Measurements from ENCODE around the gene RELN.

RELN gene

GRCh38 chr7:103683348-103683747 is 306.1 kb downstream of the RELN start:
- Histone ChIP-seq H3K4me3 (ENCODE audit: low read depth, low read length) (no peak overlapping the region), H3K9me3 (ENCODE audit: control insufficient read depth, insufficient read depth, low read length) (no peaks in the 10 kb centered on the region), H3K9ac (ENCODE audit: low read depth, low read length) (no peak overlapping the region), H3K36me3 (ENCODE audit: control insufficient read depth, insufficient read depth, low read length) (no peaks in the 10 kb centered on the region), H3K27me3 (ENCODE audit: control insufficient read depth, insufficient read depth, low read length) (no peaks in the 10 kb centered on the region), H3K27ac (ENCODE audit: low read depth, low read length) (no peak overlapping the region), H3K4me1 (ENCODE audit: control insufficient read depth, insufficient read depth, low read length) (no peaks in the 10 kb centered on the region)

DNA sequence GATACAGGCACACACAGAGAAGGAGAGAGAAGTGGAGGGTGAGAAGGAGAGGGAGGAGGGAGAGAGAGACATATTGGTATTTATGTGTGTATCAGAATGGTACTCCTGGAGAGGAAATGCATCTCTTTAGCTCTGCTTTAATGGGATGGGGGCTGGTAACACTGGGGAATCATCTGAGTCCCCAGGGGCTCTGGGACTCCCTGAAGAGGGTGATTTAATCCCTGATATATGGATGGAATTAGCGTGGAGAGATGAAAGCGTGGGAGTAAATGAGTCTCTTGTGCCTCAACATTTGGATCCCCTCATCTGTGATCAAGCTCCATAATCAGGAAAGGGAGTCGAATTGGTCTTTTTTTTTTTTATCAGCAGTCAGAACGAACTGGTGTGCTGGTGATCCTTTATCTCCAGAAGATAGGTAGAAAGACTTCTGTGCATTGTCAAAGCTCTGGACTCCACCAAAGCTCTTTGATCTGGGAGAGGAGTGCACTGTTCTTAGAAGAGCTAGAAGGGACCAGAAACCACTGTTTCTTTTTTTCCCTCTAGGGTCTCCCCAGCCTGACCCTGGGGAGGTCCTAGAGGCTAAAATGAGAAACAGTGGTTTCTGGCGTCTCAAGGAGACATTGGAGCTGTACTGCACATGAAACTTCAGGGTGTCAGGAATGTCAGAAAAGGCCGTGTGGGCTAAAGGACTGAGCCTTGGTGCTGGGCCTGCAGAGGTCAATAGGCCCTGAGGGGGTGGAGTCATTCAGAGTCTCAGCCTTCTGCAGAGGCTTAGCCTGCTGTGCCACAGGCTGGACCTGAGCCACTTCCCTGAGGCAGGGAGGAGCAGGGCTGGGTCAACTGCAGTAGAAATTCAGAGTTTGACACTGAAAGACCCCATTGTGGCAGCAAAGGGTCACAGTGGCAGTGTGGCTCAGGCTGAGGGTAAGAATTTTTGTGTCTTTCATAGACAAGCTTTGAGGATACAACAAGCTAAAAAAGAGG is 309.0 kb downstream of the RELN start:
- no peak overlapping the region for H3K9ac ChIP-seq (ENCODE audit: low read depth, low read length)
- no peaks in the 10 kb centered on the region for H3K27me3 ChIP-seq (ENCODE audit: control insufficient read depth, insufficient read depth, low read length)
- no peak overlapping the region for H3K27ac ChIP-seq (ENCODE audit: low read depth, low read length)
- H3K4me3 ChIP-seq (ENCODE audit: low read depth, low read length): no peak overlapping the region
- no peaks in the 10 kb centered on the region for H3K36me3 ChIP-seq (ENCODE audit: control insufficient read depth, insufficient read depth, low read length)
- no peaks in the 10 kb centered on the region for H3K4me1 ChIP-seq (ENCODE audit: control insufficient read depth, insufficient read depth, low read length)
- no peaks in the 10 kb centered on the region for H3K9me3 ChIP-seq (ENCODE audit: control insufficient read depth, insufficient read depth, low read length)

DNA sequence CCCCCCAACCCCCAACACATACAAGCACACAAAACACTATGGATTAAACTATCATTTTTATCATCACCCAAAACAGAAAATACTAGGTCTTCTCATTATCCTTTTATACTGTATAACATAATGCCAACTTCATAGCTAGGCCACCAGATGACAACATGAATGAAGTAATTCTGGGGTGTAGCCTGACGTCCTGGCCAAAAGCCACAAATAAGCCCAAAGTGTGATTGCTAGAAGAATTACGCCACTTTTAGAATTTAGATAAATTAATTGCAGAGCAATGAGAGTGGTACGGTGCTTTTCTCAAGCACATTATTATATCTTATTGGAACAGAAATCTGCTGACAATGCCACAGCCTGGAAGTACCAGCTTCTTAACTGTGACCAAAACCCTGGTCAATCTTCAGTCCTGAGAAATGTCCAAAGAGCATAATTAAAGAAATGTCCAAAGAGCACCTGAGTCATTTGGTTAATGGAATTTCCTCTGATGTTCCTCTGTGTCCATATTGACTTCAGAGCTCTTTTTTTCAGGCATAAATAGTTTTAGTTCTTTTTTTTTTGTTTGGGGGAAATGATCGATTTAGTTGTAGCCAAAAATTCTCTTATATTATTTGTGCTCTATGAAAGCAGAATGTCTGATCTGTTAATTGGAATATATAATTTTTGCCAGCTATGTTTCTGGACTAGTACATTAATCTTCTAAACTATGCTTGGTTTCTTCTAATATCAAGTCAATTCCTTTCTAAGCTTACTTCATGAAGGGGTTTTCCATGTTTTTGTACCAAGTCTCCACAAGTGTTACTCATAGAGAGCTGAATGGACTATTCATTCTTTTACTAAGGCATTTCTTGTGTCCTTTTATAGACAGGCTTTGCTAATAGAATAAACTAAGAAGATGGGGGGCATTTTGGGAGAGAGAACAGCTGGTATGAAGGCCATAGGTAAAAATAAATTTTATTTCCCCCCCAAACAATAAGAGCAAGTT is 310.0 kb downstream of the RELN start:
- H3K36me3 ChIP-seq (ENCODE audit: control insufficient read depth, insufficient read depth, low read length): no peaks in the 10 kb centered on the region
- H3K9ac ChIP-seq (ENCODE audit: low read depth, low read length): no peak overlapping the region
- H3K27ac ChIP-seq (ENCODE audit: low read depth, low read length): no peak overlapping the region
- H3K27me3 ChIP-seq (ENCODE audit: control insufficient read depth, insufficient read depth, low read length): no peaks in the 10 kb centered on the region
- no peak overlapping the region for H3K4me3 ChIP-seq (ENCODE audit: low read depth, low read length)
- H3K4me1 ChIP-seq (ENCODE audit: control insufficient read depth, insufficient read depth, low read length): no peaks in the 10 kb centered on the region
- H3K9me3 ChIP-seq (ENCODE audit: control insufficient read depth, insufficient read depth, low read length): no peaks in the 10 kb centered on the region

DNA sequence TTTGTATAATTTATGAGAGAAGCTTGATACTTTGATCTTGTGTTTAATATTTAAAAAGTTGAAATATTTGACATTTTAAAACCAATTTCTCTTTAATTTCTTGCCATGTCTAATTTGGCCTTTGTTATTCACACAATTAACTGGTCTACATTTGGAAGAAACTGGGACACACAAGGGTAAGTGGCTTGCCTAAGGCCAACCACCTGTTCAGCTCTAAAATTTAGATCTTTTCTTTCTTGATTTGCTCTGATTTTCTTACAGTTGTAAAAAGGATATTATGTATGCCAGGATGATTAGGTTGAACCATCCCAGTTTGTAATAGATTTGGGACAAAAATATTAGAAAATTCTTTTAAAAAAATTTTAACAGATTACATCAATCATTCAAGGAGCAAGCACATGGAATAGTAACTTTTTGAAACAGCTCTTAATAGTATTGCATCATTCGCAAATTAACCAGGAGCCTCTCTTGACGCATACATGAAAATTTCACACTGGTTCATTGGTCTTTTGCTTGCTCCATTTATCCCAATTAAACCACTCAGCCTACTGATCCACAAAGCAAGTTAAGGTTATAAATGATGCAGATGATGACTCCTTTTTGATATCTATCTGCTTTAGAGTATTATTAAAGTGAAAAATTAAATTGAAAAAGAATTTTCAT is 321.0 kb downstream of the RELN start:
- Histone ChIP-seq H3K4me3 (ENCODE audit: low read depth, low read length) (no peak overlapping the region), H3K36me3 (ENCODE audit: control insufficient read depth, insufficient read depth, low read length) (no peaks in the 10 kb centered on the region), H3K27ac (ENCODE audit: low read depth, low read length) (no peak overlapping the region), H3K9ac (ENCODE audit: low read depth, low read length) (no peak overlapping the region), H3K9me3 (ENCODE audit: control insufficient read depth, insufficient read depth, low read length) (no peaks in the 10 kb centered on the region), H3K4me1 (ENCODE audit: control insufficient read depth, insufficient read depth, low read length) (no peaks in the 10 kb centered on the region), H3K27me3 (ENCODE audit: control insufficient read depth, insufficient read depth, low read length) (no peaks in the 10 kb centered on the region)

DNA sequence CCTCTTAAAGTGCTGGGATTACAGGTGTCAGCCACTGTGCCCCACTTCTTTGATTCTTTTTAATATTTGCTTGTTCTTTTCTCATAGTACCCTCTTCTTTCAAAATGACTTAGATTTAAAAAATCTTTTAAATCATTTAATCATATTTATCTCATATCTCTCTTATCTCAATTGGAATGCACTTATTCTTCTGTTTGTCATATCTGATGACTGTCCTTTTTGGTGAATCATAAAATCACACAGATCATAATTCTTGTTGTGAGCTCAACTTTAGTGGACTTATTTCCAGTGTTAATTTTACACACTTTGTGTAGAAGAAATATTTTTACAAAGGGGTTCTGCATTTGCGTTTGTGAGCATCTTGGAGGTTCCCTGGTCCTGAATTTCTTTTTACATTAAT is 323.1 kb downstream of the RELN start:
- Histone ChIP-seq H3K9ac (ENCODE audit: low read depth, low read length) (no peak overlapping the region), H3K27ac (ENCODE audit: low read depth, low read length) (no peak overlapping the region), H3K27me3 (ENCODE audit: control insufficient read depth, insufficient read depth, low read length) (no peaks in the 10 kb centered on the region), H3K4me1 (ENCODE audit: control insufficient read depth, insufficient read depth, low read length) (no peaks in the 10 kb centered on the region), H3K9me3 (ENCODE audit: control insufficient read depth, insufficient read depth, low read length) (no peaks in the 10 kb centered on the region), H3K36me3 (ENCODE audit: control insufficient read depth, insufficient read depth, low read length) (no peaks in the 10 kb centered on the region), H3K4me3 (ENCODE audit: low read depth, low read length) (no peak overlapping the region)

- Histone ChIP-seq H3K27me3 (ENCODE audit: control insufficient read depth, insufficient read depth, low read length) (no peaks in the 10 kb centered on the region), H3K36me3 (ENCODE audit: control insufficient read depth, insufficient read depth, low read length) (no peaks in the 10 kb centered on the region), H3K4me3 (ENCODE audit: low read depth, low read length) (no peak overlapping the region), H3K9ac (ENCODE audit: low read depth, low read length) (no peak overlapping the region), H3K27ac (ENCODE audit: low read depth, low read length) (no peak overlapping the region), H3K4me1 (ENCODE audit: control insufficient read depth, insufficient read depth, low read length) (peaks cover 8% of the 10 kb centered on the region), H3K9me3 (ENCODE audit: control insufficient read depth, insufficient read depth, low read length) (no peaks in the 10 kb centered on the region)
Observed at GRCh38 chr7:103664577-103664976, 324.9 kb downstream of the RELN start.

DNA sequence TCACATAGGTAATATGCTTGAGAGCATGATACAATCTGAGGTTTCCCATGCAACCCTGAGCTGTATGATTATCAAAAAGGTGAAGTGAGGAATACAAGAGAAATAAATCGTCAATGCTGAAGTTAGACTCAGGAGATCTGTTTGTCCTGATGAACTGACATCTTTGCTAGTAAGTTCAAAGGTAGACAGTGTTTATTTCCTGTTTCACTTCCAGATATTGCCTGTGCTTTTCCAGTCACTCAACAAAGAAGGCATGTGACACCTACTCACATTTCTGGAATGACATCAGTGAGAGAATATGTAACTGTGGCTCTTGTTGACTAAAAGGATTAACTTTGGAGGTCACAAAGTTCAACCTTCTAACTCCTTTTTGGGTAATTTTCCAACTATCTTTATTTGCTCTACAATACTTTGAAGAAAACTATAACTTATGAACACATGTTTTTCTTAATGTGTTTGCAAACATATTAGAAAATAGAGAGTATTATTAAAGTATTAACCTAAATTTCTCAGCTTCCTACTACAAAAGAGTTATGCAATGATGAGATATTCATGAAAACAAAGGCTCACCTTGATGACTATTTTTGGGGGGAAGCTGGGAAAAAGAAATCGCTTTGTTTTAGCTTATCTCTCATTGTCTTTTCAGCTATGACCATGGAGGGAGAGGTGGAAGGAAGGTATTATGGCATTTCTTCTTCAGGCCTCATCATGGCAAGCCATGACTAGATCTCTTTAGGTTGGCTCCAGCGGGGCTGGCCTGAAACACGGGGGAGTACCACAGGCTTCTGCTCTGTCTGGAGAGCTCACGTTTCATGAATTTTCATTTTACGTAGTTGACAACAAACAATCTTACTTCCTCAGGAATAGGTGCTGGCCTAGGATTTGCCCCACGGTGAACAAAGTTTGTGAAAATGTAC is 328.7 kb downstream of the RELN start:
- H3K36me3 ChIP-seq (ENCODE audit: control insufficient read depth, insufficient read depth, low read length): no peaks in the 10 kb centered on the region
- no peak overlapping the region for H3K9ac ChIP-seq (ENCODE audit: low read depth, low read length)
- peak overlapping the region; percentile 72 for H3K27ac ChIP-seq (ENCODE audit: low read depth, low read length)
- H3K27me3 ChIP-seq (ENCODE audit: control insufficient read depth, insufficient read depth, low read length): no peaks in the 10 kb centered on the region
- H3K4me1 ChIP-seq (ENCODE audit: control insufficient read depth, insufficient read depth, low read length): peaks cover 8% of the 10 kb centered on the region
- no peak overlapping the region for H3K4me3 ChIP-seq (ENCODE audit: low read depth, low read length)
- no peaks in the 10 kb centered on the region for H3K9me3 ChIP-seq (ENCODE audit: control insufficient read depth, insufficient read depth, low read length)

DNA sequence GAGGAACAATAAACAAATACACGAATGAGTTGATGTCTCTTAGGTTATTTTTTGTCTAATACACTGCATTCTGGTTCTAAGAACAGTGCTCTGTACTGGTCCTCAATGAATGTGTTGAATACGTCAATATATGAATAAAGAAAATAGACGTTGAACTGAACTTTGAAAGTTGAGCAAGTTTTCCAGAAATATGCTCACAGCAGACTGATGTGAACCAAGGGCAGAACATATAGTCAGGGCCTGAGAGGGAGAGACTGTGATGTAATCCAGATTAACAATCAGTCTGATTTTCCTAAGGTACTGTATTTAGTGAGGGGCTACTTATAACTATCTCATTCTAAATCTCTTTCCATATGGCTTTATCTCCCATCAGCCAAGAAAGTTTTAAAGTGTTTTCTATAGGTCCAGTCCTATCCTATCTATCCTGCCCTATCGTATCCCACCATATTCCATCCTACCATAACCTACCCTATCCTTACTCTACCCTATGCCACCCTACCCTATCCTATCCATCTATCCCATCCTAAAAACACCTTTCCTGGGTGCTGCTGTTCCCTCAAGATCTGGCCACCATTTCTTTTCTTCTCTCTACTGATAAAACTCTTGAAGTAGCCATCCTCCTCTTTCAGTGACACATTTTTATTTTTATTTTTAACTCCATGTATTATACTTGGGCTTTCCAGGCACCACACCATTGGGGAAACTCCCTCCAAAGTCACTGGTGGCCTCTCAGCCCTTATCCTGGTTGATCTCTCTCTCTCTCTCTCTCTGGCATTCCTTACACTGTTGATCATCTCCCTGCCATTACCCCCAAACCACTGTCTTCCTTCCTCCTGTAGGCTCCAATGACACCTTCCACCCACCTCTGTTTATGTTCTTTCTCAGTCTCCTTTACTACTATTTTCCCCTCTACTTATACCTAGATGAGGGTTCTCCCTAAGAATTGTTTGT is 331.1 kb downstream of the RELN start:
- no peak overlapping the region for H3K27ac ChIP-seq (ENCODE audit: low read depth, low read length)
- peaks cover 8% of the 10 kb centered on the region for H3K4me1 ChIP-seq (ENCODE audit: control insufficient read depth, insufficient read depth, low read length)

DNA sequence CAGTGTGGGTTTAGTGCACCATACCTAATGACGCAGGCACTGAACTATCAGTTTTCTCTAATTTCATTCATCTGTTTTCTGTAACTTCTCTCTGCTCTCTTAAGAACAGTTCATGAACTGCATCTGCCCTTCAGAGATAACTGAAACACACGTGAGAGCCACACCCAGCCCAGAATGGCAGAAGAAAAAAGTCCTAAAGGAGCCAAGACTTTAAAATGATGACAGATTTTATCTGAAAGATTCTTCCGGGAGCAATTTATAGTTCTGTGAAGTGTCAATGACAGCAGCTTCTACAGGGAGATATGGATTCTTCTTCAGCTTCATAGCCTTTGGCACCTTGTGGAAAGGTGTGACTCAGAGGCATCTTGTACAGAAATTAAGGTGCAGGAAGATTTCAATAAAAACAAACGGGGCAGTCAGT is 332.0 kb downstream of the RELN start:
- Histone ChIP-seq H3K27ac (ENCODE audit: low read depth, low read length) (no peak overlapping the region), H3K27me3 (ENCODE audit: control insufficient read depth, insufficient read depth, low read length) (no peaks in the 10 kb centered on the region), H3K36me3 (ENCODE audit: control insufficient read depth, insufficient read depth, low read length) (no peaks in the 10 kb centered on the region), H3K4me1 (ENCODE audit: control insufficient read depth, insufficient read depth, low read length) (peaks cover 11% of the 10 kb centered on the region), H3K4me3 (ENCODE audit: low read depth, low read length) (no peak overlapping the region), H3K9ac (ENCODE audit: low read depth, low read length) (no peak overlapping the region), H3K9me3 (ENCODE audit: control insufficient read depth, insufficient read depth, low read length) (no peaks in the 10 kb centered on the region)

More for the DNA sequence above, 331.1 kb downstream of the RELN start:
- no peak overlapping the region for H3K9ac ChIP-seq (ENCODE audit: low read depth, low read length)
- H3K27me3 ChIP-seq (ENCODE audit: control insufficient read depth, insufficient read depth, low read length): no peaks in the 10 kb centered on the region
- no peaks in the 10 kb centered on the region for H3K9me3 ChIP-seq (ENCODE audit: control insufficient read depth, insufficient read depth, low read length)
- no peak overlapping the region for H3K4me3 ChIP-seq (ENCODE audit: low read depth, low read length)
- no peaks in the 10 kb centered on the region for H3K36me3 ChIP-seq (ENCODE audit: control insufficient read depth, insufficient read depth, low read length)
